GM12891 (cell line): ENCODE results near the gene WAC.

Experiments used
- DNase-seq: peaks from one replicate; pipeline ENCODE4 v3.0.0; 2011; ENCODE audit warnings: low spot score; ENCODE audit not compliant: insufficient read length
- FAIRE-seq: peaks from 2 replicates; lab custom pipeline; 2011; peaks lifted over from hg19 to GRCh38; lab: Jason Lieb, UNC
- PAX5 ChIP-seq: IDR thresholded peaks from 2 replicates; pipeline ENCODE4 v1.6.1; 2011; ENCODE audit warnings: low read length, moderate library complexity, mild to moderate bottlenecking; ENCODE audit not compliant: insufficient read depth, severe bottlenecking
- POLR2A ChIP-seq: IDR thresholded peaks from 2 replicates; pipeline ENCODE4 v1.6.1; 2011; ENCODE audit warnings: low read depth, low read length, control low read depth
- POLR2AphosphoS5 ChIP-seq: IDR thresholded peaks from 2 replicates; pipeline ENCODE4 v1.6.1; 2011; ENCODE audit warnings: low read depth, low read length, control low read depth
- POU2F2 ChIP-seq: IDR thresholded peaks from 2 replicates; pipeline ENCODE4 v1.6.1; 2011; ENCODE audit warnings: low read depth, mild to moderate bottlenecking, control low read depth, low read length, moderate library complexity
- SPI1 ChIP-seq: IDR thresholded peaks from 2 replicates; pipeline ENCODE4 v1.6.1; 2011; ENCODE audit warnings: low read depth, low read length, control low read depth
- TAF1 ChIP-seq: IDR thresholded peaks from 2 replicates; pipeline ENCODE4 v1.6.1; 2011; ENCODE audit warnings: low read depth, low read length, control low read depth

The WAC gene

GRCh38 chr10:28578454-28578853, 45.5 kb downstream of the WAC start:
- no peak for FAIRE-seq
- no peak for DNase-seq
- TF ChIP-seq POLR2A (no peak), SPI1 (no peak), POLR2AphosphoS5 (no peak), POU2F2 (no peak), TAF1 (no peak), PAX5 (no peak)

GRCh38 chr10:28580825-28581224, 47.9 kb downstream of the WAC start:
- no peak for TF ChIP-seq POLR2AphosphoS5
- no peak for TF ChIP-seq POU2F2
- TF ChIP-seq TAF1 = no peak
- no peak for TF ChIP-seq POLR2A
- TF ChIP-seq SPI1 = no peak
- TF ChIP-seq PAX5 = no peak

GRCh38 chr10:28581916-28582315, 49.0 kb downstream of the WAC start:
- TF ChIP-seq POLR2AphosphoS5 (no peak), SPI1 (no peak), TAF1 (no peak), POU2F2 (no peak), PAX5 (no peak), POLR2A (no peak)
- no peak for DNase-seq
- FAIRE-seq = no peak

More at GRCh38 chr10:28580825-28581224, 47.9 kb downstream of the WAC start:
- FAIRE-seq (no peak), DNase-seq (no peak)

- DNase-seq (no peak), FAIRE-seq (no peak)
Measured at GRCh38 chr10:28585076-28585475, 52.2 kb downstream of the WAC start.

DNA sequence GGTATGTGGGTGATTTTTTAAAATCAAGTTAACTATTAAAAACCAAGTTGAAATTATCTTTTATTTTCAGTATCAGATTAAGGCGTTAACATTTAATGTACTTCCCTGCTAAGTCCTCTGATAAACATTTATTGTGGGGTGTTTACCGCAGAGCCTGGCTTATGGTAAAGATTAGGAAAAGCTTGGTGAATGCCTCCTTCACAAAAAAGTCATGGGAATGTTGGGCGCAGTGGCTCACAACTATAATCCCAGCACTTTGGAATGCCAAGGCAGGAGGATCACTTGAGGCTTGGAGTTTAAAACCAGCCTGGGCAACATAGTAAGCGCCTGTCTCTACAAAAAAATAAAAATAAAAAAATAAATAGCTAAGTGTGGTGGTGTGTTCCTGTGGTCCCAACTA, 53.3 kb downstream of the WAC start:
- no peak for FAIRE-seq
- TF ChIP-seq PAX5 = no peak
- TF ChIP-seq TAF1 = no peak
- no peak for TF ChIP-seq POLR2AphosphoS5
- TF ChIP-seq POLR2A = no peak
- TF ChIP-seq SPI1 = no peak
- no peak for DNase-seq

More at GRCh38 chr10:28585076-28585475, 52.2 kb downstream of the WAC start:
- TF ChIP-seq PAX5 (no peak), POU2F2 (no peak), POLR2A (no peak), POLR2AphosphoS5 (no peak), SPI1 (no peak), TAF1 (no peak)

DNA sequence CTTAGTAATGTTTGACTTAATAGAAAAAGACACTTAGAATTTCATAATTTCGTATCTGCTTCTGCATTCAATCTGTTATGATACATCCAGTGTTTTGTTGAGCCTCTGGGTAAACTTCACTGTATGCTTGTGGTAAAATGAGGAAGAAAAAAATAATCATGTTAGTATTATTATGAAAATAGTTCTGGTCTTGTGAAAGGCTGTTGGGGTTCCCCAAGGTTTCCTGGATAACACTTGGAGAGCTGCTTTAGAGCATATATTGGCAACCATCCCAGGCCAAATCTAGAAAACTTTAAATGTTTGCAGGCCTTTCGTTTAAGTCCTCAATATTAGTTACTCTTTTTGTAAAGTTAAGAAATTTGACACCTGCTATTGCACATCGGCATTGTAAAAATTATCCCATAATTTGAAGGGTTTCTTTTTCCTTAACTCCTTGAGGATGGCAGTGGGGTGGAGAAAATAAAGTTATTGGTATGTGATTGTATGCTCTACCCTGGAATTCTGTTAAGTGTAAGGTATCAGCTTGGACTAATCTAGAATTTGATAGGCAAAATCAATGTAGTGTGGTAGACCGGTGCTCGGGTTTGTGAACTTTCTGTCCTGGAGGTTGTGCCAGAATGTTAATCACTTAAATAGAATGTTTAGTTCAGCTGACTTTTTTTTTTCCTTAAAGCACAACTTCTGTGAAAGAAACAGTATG, 54.5 kb downstream of the WAC start:
- TF ChIP-seq TAF1 (no peak), POLR2A (no peak)
- DNase-seq (no peak), FAIRE-seq (no peak)

DNA sequence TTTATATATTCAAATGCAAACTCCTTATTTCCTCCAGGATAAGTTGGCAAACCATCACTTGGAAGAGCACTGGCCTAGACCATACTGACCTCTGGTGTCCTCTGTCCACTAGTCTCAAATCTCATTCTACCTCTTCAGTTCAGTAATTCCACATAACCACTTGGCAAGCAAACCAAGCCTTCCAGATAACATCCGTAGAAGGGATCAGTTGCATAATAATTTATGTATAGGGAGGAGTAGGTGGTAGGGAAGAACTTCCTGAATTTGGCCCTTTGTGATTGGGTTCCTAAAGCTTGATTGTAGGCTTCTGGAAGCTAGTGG, 55.0 kb downstream of the WAC start:
- TF ChIP-seq POLR2A = no peak
- no peak for TF ChIP-seq POU2F2
- no peak for TF ChIP-seq PAX5
- no peak for FAIRE-seq

DNA sequence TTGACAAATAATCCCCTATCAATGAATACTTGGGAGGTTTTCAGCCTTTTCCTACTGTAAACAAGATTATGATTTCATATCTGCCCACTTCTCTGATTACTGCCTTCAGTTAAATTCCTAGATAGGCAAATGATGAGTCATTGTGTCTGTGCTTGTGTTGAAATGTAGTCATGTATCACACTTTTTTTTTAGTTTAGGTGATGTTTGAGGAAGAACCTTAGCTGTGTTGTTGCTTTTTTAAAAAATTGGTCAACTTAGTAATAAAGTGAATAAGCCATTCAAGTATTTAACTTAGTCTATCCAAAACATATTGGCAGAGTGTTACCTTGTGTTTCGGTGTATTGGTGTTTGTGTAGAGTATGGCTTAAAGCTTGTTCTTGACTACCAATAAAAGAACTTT, 60.0 kb downstream of the WAC start:
- FAIRE-seq (no peak), DNase-seq (no peak)
- TF ChIP-seq SPI1 = no peak
- TF ChIP-seq PAX5 = no peak
- no peak for TF ChIP-seq POLR2A

More for the DNA sequence above, 55.0 kb downstream of the WAC start:
- no peak for DNase-seq

DNA sequence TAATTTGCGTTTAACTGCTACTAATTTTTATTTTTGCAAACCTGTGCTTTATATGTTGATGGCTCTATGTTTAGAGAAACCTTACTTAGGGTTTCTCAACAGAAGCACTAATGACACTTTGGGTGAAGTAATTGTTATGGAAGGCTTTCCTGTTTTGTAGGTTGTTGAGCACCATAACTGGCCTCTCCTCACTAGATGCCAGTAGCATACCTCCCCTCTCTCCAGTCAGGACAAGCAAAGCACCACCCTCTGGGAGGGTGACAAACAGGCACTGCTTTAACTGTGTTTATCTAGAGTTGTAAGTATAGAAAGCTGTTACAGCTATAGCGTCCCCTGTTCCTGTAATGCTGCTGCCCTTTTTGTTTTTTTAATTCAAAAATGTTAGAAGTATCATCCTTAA, 60.9 kb downstream of the WAC start:
- TF ChIP-seq POU2F2 = no peak
- no peak for TF ChIP-seq TAF1
- TF ChIP-seq POLR2AphosphoS5 = no peak
- TF ChIP-seq POLR2A = no peak
- no peak for TF ChIP-seq PAX5
- no peak for TF ChIP-seq SPI1
- DNase-seq = no peak
- FAIRE-seq = peak; percentile 5

GRCh38 chr10:28594406-28594805, 61.5 kb downstream of the WAC start:
- DNase-seq (no peak), FAIRE-seq (no peak)
- TF ChIP-seq TAF1 (no peak), POLR2A (no peak), PAX5 (no peak), POU2F2 (no peak), SPI1 (no peak), POLR2AphosphoS5 (no peak)
